GM12891 (cell line): ENCODE results near the gene TRAF3.

Experiments used
- PAX5 ChIP-seq: IDR thresholded peaks from 2 replicates; pipeline ENCODE4 v1.6.1; 2011; ENCODE audit warnings: low read length, moderate library complexity, mild to moderate bottlenecking; ENCODE audit not compliant: insufficient read depth, severe bottlenecking
- POLR2A ChIP-seq: IDR thresholded peaks from 2 replicates; pipeline ENCODE4 v1.6.1; 2011; ENCODE audit warnings: low read depth, low read length, control low read depth
- POLR2AphosphoS5 ChIP-seq: IDR thresholded peaks from 2 replicates; pipeline ENCODE4 v1.6.1; 2011; ENCODE audit warnings: low read depth, low read length, control low read depth
- POU2F2 ChIP-seq: IDR thresholded peaks from 2 replicates; pipeline ENCODE4 v1.6.1; 2011; ENCODE audit warnings: low read depth, mild to moderate bottlenecking, control low read depth, low read length, moderate library complexity
- SPI1 ChIP-seq: IDR thresholded peaks from 2 replicates; pipeline ENCODE4 v1.6.1; 2011; ENCODE audit warnings: low read depth, low read length, control low read depth
- TAF1 ChIP-seq: IDR thresholded peaks from 2 replicates; pipeline ENCODE4 v1.6.1; 2011; ENCODE audit warnings: low read depth, low read length, control low read depth

- TF ChIP-seq POLR2A (no peak; the same call in 1 of the 2 replicates), POLR2AphosphoS5 (0 out of 2 replicates have a peak, but pooled peaks have one; percentile 9), TAF1 (no peak), PAX5 (no peak), SPI1 (no peak), POU2F2 (no peak)
These were observed 125.4 kb downstream of the TRAF3 start for GRCh38 chr14:102902523-102903247.
